Central memory CD8-positive, alpha-beta T cell (primary cell): ENCODE data around the gene FHOD3.

ENCODE experiments used
- ATAC-seq: fragments of 150-1000 bp; cut with Tn5 transposase; replicated peaks from 2 replicates; pipeline ENCODE4 v1.10.0; 2022; ENCODE audit warnings: mild to moderate bottlenecking, moderate FRiP score, moderate number of reproducible peaks; ENCODE audit not compliant: poor library complexity, severe bottlenecking; ENCODE audit errors: extremely low read depth
- DNase-seq, 2 donors: peaks; one replicate each; pipeline ENCODE4 v3.0.0; 2021; ENCODE audit warnings: low spot score in 2 of 2
- H3K27ac Mint-ChIP-seq: one replicate; pipeline ENCODE4 v1.8.0; 2022; ENCODE audit warnings: low read depth, mild to moderate bottlenecking, moderate library complexity, mixed read lengths
- H3K27me3 Mint-ChIP-seq: one replicate; pipeline ENCODE4 v1.8.0; 2022; ENCODE audit warnings: mixed read lengths
- H3K36me3 Mint-ChIP-seq: one replicate; pipeline ENCODE4 v1.8.0; 2022; ENCODE audit warnings: mild to moderate bottlenecking, moderate library complexity, mixed read lengths; ENCODE audit not compliant: insufficient read depth
- H3K4me1 Mint-ChIP-seq: one replicate; pipeline ENCODE4 v1.8.0; 2022; ENCODE audit warnings: mixed read lengths
- H3K4me3 Mint-ChIP-seq: one replicate; pipeline ENCODE4 v1.8.0; 2022; ENCODE audit warnings: mild to moderate bottlenecking, moderate library complexity, mixed read lengths
- H3K9me3 Mint-ChIP-seq: one replicate; pipeline ENCODE4 v1.8.0; 2022; ENCODE audit warnings: mixed read lengths

FHOD3 gene

DNA sequence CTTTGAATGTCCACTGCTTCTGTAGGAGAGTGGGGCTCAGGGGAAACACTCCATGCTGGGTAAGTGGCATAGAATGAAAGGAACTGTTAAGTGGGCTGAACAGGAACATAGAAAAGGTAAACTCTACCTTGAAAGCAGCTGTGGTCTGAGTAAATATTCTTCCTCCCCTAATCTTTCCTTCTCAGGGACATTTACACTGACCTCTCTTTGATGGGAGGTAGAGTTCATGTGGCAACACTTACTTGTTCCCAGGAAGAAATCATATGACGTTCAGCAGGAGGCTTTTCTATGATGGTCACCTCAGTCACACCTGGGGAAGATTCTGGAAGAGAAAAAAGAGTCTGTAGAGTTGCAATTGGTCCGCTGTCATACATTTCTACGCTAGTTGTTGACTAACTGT lies 521.1 kb downstream of the FHOD3 start:
- H3K27ac Mint-ChIP-seq: no peak overlapping the region
- no peaks in the 10 kb centered on the region for H3K9me3 Mint-ChIP-seq
- peaks cover 15% of the 10 kb centered on the region for H3K4me1 Mint-ChIP-seq
- DNase-seq (no peak), ATAC-seq (no peak)
- H3K27me3 Mint-ChIP-seq: no peaks in the 10 kb centered on the region
- H3K36me3 Mint-ChIP-seq: peaks cover 20% of the 10 kb centered on the region
- H3K4me3 Mint-ChIP-seq: no peak overlapping the region

DNA sequence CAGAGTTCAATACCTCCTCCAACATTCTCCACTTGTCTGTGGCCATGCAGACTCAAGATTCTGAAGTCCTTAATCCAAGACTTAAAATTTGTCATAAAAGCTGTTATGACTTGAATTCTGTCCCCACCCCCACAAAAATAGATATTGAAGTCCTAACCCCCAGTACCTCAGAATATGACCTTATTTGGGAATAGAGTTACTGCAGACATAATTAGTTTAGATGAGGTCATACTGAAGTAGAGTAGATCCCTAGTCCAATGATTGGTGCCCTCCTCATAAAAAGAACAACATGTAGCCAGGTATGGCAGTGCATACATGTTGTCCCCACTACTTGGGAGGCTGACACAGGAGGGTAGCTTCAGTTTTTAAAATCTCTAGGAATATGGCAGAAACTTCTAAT lies 522.1 kb downstream of the FHOD3 start:
- no peak for ATAC-seq
- H3K36me3 Mint-ChIP-seq: peaks cover 19% of the 10 kb centered on the region
- H3K9me3 Mint-ChIP-seq: no peaks in the 10 kb centered on the region
- H3K27ac Mint-ChIP-seq: no peak overlapping the region
- no peak for DNase-seq
- H3K4me3 Mint-ChIP-seq: no peak overlapping the region
- H3K4me1 Mint-ChIP-seq: peaks cover 10% of the 10 kb centered on the region
- H3K27me3 Mint-ChIP-seq: no peaks in the 10 kb centered on the region

DNA sequence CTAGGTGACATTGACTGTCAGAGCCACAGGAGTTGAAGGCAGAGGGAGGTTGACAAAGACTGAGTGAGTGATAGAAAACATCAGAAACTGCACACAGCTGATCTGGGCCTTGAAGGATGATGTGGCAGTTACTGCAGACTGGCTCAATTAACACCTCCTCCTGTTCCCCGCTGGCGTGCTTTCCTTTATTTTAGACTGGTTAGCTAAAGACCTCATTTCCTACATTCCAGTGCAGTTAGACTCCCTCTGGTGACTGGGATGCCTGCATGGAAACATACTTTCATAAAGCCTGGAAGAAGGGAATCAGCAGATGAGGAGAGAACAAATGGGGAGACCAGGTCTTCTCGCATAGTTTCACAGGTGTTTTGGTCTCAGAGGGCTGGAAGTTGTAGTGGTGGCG lies 524.2 kb downstream of the FHOD3 start:
- no peaks in the 10 kb centered on the region for H3K27me3 Mint-ChIP-seq
- peaks cover 5% of the 10 kb centered on the region for H3K4me1 Mint-ChIP-seq
- peaks cover 7% of the 10 kb centered on the region for H3K36me3 Mint-ChIP-seq
- no peak for DNase-seq
- no peak overlapping the region for H3K4me3 Mint-ChIP-seq
- no peak overlapping the region for H3K27ac Mint-ChIP-seq
- H3K9me3 Mint-ChIP-seq: no peaks in the 10 kb centered on the region
- ATAC-seq: no peak

DNA sequence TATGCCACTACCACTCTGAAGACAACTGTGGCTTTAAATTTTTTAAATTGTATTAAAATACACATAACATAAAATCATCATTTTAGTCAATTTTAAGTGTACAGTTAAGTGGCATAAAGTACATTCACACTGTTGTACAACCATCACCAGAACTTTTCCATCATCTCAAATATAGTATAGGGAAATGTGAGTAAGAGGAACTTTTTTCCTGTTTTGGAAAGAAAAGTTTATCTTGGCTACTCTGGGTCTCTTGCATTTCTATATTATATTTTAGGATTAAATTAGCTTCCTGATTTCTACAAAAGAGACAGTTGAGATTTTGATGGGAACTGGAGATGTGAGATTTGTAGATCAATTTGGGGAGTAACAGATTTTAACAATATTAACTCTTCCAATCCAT lies 528.0 kb downstream of the FHOD3 start:
- no peaks in the 10 kb centered on the region for H3K27me3 Mint-ChIP-seq
- H3K9me3 Mint-ChIP-seq: no peaks in the 10 kb centered on the region
- H3K4me3 Mint-ChIP-seq: no peak overlapping the region
- no peak overlapping the region for H3K27ac Mint-ChIP-seq
- ATAC-seq: no peak
- no peak for DNase-seq
- H3K4me1 Mint-ChIP-seq: peaks cover 29% of the 10 kb centered on the region
- peaks cover 12% of the 10 kb centered on the region for H3K36me3 Mint-ChIP-seq

DNA sequence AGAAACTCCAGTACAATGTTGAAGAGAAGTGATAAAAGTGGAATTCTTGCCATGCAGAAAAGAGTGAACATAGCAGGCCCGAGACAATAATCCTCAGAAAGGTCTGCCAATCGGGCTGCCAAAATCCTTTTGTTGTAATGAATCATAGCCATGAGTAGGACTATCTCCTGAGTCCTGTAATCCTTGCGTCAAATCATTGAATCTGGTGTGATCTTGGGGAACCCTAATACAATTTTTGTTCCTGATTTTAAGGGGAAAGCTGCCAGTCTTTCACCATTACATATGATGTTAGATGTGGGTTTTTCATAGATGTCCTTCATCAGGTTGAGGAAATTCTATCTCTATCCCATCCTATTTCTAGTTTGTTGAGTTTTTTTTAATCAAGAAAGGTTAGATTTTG lies 529.0 kb downstream of the FHOD3 start:
- Mint-ChIP-seq H3K27me3 (no peaks in the 10 kb centered on the region), H3K9me3 (no peaks in the 10 kb centered on the region), H3K4me3 (no peak overlapping the region), H3K4me1 (peaks cover 36% of the 10 kb centered on the region), H3K27ac (no peak overlapping the region), H3K36me3 (peaks cover 12% of the 10 kb centered on the region)
- DNase-seq (no peak), ATAC-seq (no peak)

DNA sequence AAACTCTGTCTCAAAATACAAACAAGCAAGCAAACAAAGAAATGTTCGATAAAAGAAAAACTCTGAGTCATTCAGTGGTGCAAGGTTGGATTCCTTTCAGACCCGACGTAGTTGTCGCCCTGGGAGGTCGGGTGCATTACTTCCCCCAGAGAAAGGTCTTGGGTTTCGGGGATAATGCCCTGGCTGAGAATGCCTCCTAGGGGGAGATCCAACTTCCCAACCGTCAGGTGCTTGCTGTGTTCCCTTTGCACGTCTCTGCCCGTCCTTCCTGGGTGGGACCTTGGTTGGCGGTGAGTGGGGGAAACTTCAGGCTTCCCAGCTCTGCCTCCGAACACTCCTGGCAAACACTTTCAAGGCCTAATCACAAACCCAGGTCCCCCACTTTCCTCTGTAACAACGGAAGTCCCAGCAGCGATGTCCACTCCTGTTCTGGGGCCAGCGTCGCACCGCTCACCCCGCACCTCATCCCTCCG lies 530.7 kb downstream of the FHOD3 start:
- H3K9me3 Mint-ChIP-seq: no peaks in the 10 kb centered on the region
- peaks cover 36% of the 10 kb centered on the region for H3K4me1 Mint-ChIP-seq
- H3K4me3 Mint-ChIP-seq: peak overlapping the region; percentile 98
- peak; percentile 4 for ATAC-seq
- no peak for DNase-seq
- H3K27ac Mint-ChIP-seq: peak overlapping the region; percentile 82
- H3K27me3 Mint-ChIP-seq: no peaks in the 10 kb centered on the region
- peaks cover 11% of the 10 kb centered on the region for H3K36me3 Mint-ChIP-seq

DNA sequence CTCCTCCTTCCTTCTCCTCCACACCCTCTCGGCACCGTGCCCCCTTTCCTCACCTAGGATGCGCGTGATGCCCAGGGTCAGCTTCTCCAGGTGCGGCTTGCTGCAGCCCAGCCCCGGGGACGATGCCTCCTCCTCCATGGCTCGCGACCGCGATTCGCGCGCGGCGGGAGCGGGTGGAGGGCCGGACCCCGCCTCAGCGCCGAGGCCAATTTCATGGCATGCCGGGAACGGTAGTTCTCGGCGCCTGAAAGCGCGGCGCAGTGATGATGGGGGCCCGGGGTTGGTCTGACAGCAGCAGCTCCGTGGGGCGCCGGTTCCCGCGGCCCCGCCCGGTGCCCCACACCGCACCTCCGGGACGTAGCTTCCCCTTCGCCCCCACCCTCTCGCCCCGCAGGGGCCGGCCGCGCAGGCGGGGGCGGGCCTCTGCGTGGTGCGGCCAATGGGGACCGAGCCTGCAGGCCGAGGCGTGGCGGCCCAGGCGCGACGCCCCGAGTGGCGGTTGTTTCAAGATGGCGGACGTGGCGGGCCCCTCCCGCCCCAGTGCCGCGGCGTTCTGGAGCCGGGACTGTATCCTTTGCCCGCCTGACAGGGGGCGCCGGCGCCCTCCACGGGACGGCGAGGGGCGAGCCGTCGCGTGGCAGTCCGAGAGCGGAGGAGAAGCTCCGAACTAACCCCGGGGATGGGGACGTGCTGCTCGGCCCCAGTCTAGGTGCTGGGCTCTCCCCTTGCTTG lies 531.3 kb downstream of the FHOD3 start, which contains the start of the genes KIAA1328 and TPGS2:
Gene KIAA1328 (plus strand): TSS at position 498 of the 732 bp plus-strand sequence. CDS start 12 bp downstream, at position 510.
Gene TPGS2 (minus strand): TSS at position 373 of the 732 bp plus-strand sequence. CDS start 235 bp downstream, at position 138.
- H3K4me3 Mint-ChIP-seq: peak within 1 kb of the TSS; percentile 98
- peaks cover 36% of the 10 kb centered on the region for H3K4me1 Mint-ChIP-seq
- peak within 1 kb of the TSS; percentile 82 for H3K27ac Mint-ChIP-seq
- H3K27me3 Mint-ChIP-seq: no peaks in the 10 kb centered on the region
- no peaks in the 10 kb centered on the region for H3K9me3 Mint-ChIP-seq
- peak; percentile 92 for ATAC-seq
- H3K36me3 Mint-ChIP-seq: peaks cover 10% of the 10 kb centered on the region
- peak; percentile 72 to 76 for DNase-seq
